ENCODE results near the gene CD69.

The CD69 gene

DNA sequence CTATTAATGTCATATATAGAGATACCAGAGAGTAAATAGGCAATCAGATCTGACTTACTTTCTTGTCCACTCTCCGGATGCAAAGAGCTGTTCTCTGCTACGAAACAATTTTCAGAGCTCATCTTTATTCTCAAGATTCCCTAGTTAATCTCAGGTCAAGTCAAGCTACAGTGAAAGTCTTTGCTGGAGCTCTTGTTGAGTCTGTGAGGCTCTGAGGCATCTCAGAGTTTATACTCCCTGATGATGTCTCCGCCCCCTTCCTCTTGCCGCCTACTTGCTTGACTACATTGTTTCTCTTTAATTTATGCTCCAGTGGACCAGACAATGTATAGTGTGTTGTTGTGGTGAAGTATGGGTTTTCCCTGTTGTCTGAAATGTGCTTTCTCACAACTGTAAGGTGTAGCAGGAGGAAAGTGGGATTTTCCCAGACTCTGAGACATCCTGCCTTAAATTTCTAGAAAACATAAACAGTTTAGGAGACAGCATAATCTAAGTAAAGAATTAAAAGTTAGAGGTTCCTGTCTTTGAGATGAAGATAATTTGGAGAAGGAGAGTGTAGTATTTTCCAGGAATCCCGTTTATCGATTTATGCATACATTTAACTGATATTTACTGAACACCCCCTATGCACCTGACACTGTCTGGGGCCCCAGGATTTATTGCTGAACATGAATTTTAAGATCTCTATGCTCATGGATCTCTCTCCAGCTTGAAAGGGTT is at the start of gene CD69:
TSS of gene CD69 (minus strand) at position 203 of the 720 bp plus-strand sequence. CDS start at position 122, 81 bp downstream.
- DNase-seq (ENCODE audit: low spot score), result no peak

DNA sequence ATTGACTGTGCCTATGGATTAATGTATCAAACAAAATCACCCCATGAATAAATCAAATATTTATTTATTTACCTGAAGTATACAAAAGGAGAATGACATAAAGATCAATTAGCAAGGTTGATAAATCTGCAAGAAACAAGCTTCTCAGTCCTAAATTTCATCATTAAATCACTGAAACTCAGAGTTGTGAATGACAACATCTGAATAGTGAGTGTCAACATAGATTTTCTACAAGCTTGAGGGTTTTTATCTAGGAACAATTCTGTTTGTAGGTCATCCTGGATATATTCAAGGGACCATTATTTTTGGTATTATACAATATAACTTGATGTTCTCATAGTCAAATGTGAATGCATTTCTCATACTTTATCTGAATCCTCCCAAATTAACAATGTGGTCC is 49.2 kb upstream of the CD69 start:
- DNase-seq (ENCODE audit: low spot score), result no peak

DNA sequence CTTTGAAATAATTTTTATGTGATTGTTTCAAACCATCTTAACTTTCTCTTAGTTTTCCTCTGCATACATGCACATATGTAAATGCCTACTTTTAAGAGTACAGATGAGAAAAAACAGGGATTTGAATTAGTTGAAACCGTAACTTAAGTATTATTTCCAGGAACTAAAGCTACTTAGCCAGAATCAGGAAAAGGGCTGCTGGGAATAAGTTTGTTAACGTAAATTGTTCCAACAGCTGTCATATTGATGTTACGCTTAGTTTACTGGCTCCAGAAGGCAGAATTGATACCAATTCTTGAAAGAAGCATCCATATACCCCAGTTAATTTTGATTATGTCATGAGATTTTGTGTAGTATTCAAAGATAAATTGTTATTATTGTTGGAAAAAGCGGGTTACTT is 48.6 kb upstream of the CD69 start:
- DNase-seq (ENCODE audit: low spot score), result no peak

DNA sequence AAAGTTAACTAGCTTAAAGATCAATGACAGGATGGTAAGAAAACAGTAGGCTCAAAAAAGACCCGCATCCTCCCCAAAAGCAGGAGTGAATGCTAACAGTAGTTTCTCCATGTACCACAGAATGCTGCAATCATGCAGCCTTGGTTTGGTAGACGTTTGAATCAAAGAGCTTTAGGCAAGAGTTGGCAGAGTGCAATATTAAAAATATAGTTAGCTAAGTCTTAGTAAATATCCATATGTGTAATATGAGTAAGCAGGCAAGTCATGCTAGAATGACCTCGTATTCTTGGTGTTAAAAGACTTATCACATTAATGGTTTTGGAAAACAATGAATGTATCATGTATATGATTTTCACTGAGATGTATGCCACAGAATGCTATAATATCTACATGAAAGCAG is 47.8 kb upstream of the CD69 start:
- no peak for DNase-seq (ENCODE audit: low spot score)

DNA sequence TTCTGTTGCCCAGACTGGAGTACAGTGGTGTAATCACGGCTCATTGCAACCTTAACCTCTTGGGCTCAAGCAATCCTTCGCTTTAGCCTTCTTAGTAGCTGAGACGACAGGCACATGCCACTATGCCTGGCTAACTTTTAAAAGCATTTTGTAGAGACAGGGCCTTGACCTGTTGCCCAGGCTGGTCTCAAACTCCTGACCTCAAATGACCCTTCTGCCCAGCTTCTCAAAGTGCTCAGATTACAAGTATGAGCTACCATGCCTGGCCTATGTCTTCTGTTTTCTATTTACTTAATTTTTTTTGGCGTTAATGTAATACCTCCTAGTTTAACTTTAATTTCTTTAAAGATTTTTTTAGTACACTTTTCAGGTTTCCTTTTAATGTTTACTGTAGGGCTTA is 46.0 kb upstream of the CD69 start:
- DNase-seq (ENCODE audit: low spot score), result no peak

DNA sequence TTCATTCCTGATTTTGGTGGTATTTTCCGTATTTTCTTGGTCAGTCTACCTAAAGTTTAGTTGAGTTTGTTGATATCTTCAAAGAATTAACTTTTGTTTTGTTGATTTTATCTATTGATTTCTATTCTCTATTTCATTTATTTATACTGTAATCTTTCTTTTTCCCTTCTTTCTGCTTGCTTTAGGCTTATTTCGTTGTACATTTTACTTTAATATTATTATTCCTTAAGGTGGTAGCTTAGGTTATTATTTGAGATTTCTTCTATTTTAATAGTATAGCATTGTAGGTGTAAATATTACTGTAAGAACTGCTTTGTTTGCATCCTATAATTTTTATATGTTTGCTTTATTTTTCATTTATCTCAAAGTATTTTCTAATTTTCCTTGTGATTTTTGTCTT is 45.2 kb upstream of the CD69 start:
- DNase-seq (ENCODE audit: low spot score), result no peak

DNA sequence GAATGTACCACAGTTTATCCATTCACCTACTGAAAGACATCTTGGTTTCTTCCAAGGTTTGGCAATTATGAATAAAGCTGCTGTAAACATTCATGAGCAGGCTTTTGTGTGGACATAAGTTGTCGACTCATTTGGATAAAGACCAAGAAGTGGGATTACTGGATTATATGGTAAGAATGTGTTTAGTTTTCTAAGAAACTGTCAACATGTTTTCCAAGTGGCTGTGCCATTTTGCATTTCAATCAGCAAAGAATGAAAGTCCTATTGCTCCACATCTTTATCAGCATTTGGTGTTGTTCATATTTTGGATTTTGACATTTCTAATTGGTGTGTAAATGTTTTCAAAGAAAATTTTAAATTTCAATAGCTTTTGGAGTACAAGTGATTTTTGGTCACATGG is 39.3 kb upstream of the CD69 start:
- DNase-seq (ENCODE audit: low spot score), result no peak

DNA sequence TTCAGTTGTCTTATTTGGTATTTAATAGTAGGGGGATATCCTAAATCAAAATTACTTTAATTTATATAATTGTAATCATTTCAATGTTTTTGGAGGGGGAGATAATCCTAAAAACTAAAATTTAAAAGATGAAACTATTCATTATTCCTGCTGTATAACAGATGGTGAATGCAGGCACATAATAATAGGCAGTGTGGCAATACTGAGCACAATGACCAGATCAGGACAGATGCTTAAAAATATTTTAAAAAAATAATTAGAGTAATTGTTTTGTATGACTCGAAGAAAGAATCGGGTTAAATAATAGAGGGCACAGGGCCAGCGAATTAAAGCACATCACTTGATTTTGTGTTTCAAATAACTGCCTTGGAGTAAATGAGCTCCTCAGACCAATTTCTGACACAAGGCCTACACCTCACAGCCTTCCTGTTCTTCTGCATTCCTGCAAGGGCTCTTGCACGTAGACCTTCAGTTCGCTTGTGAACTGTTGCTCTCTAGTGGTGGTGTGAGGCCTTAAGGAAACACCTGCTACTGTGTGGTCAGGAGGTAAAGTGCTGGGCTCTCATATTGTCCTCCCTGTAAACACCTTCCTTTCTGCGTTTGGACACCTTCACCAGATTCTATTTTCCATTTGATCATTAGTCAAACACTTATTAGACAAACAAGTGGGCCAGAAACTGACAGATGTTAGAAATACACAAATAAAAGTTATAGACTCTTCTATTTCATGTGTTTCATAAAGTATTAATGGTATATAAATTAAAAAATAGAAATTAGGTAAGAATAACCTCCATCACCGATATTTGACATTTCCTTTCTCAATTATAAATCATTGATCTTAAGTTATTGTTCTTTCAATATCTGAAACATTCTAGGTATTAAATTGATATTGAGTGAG is 37.3 kb upstream of the CD69 start:
- DNase-seq (ENCODE audit: low spot score), result peak; percentile 41

DNA sequence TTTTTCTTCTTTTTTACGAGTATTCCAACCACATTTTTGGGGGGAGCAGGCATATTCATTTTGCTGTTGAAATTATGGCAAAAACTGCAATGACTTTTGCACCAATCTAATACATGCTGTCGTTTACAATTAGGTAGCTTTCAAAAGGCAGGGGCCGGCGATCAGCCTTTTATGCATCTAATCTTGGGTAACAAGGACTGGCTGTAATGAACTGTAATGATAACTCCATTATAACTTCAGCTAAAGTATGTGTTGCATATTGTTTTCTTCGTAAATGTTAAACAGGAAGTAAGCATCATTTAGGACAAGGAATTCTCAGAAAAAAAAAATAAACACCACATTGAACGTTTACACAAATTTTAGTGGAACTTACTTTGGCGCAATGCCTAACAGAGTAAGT is 36.3 kb upstream of the CD69 start:
- DNase-seq (ENCODE audit: low spot score), result no peak

DNA sequence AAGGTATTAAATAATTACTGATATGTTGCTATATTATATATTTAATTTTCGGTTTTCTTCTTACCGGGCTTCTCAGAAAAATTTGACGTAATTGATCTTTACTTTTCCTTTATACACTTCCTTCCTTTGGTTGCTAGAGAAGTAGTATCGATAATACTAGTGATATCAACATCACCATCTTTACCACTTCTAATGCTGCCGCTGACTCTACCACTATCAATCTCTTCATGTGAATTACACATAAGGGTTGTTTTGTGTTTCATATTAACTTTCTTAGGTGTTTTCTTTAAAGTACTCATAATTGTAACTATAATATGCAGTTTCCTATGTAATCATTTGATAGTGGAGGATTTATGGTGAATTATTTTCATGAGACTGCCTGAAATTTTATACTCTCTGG is 35.6 kb upstream of the CD69 start:
- DNase-seq (ENCODE audit: low spot score), result no peak

DNA sequence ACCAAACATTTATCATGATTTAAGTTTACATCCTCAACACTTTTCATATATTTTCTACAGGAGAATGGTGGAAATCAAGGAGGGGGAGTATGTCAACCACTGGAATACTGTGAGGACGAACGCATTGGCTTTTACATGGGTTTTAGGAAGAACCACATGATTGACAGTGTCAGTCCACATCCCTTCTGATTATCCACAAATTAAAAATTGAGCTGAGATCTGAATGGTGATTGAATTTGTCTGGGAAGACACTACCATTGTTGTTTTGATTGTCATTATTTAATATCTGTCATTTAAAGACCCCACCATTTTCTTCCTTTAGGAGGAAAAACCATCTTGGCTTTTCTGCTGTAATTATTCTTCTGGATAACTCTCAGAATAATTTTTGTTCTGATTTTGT is 35.2 kb upstream of the CD69 start:
- DNase-seq (ENCODE audit: low spot score), result no peak

DNA sequence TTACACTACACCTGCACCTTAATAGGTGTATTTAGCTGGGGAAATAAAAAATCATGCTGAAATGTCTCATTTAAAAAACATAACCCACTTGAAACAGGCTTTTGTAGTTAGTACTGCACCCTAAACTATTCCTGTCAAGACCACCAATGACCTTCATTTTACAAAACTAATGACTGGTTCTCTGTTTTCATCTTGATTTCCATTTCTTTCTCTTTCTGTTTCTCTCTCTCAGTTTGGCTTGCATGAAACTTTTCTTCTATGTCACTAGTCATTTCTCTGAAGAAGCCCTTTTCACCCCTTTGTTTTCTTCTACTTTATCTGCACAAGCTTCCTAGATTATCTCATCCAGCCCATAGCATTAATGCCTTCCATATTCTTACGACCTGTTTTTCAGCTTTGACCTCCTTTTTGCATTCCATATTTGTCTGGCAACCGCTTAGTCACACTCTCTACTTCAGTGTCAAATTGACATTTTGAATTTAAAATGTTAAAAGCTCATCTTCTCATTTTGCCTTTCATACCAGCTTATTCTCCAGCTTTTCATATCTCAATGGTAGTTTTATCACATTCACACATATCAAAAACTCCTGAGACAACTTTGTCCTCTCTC is 33.9 kb upstream of the CD69 start:
- no peak for DNase-seq (ENCODE audit: low spot score)

DNA sequence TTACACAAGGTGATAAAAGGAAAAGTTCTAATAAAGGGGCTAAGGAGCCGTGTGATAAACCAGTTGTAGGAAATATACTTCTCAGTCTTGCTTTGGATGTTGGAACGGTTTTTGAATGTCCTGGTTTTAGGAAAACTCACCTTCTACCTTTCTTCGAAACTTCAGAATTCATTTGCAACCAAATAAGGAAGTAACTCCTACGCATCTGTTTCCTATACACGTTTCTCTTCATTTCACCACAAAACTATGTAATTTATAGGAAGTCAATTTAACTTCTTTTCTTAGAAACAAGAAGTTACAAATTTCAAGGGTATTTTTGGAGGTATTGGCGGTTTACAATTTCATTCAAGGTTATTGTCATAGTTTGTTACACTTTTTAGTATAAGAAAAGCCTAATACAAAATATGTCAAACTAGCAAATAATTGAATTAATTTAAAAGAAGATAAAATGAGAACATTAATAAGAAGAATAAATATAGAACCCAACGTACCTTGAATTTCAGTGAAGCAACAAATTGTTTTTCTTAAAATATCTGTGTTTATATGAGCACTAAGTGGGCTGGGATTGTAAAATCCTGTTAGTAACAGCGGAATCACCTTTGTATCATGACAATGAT is 33.2 kb upstream of the CD69 start:
- DNase-seq (ENCODE audit: low spot score), result no peak

DNA sequence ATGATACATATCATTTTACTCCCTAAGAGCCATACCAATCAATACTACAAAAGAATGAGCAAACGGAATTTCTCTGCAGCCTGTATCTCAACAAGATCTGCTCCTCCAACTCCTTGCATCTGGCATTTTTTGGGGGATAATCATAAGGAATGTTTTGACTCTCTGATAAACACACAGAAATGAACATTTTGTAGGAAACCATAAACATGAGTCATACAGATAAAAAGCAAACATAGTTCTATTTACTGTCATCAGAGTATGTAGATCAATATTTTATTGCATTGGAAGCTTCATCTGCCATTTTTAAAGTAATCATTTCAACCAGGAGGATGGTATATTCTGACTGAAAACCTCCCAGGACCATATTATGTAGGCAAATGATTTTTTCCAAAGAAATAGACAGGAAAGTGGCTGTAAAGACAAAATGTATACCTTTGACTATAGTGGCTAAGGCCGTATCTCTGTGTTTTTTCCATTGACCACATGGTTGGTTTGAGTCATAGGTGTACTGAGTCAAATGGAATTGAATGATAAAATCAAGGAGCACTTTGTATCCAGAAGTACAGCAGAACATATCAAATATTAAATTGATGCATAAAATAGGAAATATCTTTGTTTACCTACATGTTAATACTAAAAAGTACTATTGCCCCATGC is 32.4 kb upstream of the CD69 start:
- no peak for DNase-seq (ENCODE audit: low spot score)

DNA sequence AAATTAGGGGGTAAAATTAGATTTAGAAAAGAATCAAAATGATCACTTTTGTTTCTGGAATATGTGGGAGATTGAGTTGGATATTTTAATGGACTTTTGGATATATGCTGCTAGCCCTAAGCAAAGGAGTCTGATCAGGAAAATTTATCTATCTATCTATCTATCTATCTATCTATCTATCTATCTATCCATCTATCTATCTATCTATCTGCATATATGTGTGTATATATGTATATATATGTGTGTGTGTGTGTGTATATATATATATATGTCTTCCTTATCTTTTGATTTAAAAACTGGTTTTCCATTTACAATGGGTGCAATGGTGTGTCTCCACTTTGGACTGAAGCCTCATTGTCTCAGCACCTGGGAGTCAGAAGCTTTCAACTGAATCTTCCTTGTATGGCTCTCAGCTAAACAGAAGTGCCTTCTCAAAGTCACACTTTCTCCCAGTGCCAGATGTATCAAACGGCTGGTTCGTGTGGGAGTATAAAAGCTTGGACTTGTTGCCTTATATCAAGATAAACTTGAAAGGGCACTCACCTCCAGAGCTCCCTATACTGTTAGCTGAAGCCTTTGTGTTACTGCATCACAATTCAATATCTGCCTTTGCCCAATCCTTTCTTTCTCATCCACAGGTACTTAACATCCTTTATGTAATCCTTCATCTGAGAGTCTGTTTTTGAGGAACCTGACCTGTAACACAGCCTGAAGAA is 31.6 kb upstream of the CD69 start:
- DNase-seq (ENCODE audit: low spot score), result no peak

DNA sequence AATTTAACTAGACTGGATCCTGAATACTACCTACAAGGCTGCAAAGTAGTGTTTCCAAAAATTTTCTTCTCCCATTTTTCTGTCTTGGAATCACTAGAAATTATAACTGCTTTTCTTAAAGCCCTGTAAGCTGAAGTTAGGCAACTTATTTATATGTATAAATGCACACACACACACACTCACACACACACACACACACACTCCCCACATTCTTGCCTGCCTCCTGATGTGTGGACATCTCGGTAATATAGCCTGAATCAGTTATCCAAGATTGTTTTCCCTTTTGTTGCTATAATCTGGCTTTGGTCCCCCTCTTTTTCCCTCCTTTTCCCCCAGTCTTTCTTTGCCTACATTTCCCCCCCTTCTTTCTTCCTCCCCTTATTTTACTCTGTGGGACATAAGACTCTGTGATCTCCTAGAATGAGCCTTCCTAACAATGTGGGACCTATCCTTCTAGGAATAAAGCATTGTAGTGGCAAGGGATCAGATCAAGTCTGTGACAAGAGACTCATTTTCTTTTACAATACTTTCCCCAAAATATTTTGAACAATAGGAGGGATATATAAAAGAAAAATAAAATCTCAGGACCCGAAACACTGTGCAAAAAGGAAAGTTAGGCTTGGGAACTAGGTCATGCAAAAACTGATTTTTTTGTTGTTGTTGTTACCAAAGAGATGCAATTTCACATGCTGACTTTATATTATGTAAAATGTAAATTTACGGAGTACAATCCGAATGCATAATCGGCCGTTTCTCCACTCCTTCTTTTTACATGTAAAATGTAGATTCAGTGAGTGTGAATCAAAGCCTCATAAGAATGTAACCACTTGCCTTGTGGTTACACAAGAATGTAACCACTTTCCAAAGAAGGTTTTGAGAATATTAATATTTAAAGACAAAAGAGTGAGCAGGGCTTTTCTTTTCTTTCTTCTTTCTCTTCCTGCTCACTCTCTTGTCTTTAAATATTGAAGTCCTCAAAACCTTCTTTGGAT is 26.3 kb upstream of the CD69 start:
- no peak for DNase-seq (ENCODE audit: low spot score)

DNA sequence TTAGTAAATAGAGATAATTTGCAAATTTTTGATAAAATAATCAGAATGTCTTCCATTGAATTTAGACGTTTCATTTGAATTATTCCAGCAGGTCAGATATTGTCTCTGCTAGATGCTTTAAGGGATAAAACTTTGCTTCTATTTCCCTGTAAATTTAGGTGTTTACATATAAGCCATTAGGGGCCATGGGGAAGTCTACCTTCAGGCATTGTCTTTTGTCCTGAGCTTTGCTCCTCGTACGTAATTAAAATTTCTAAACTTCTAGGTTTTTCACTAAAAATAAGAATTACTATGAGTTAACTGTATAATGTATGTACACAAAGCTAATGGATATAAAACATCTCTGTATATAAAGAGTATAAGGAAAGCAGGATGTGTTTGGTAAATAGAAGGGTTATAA is 24.1 kb upstream of the CD69 start:
- no peak for DNase-seq (ENCODE audit: low spot score)

DNA sequence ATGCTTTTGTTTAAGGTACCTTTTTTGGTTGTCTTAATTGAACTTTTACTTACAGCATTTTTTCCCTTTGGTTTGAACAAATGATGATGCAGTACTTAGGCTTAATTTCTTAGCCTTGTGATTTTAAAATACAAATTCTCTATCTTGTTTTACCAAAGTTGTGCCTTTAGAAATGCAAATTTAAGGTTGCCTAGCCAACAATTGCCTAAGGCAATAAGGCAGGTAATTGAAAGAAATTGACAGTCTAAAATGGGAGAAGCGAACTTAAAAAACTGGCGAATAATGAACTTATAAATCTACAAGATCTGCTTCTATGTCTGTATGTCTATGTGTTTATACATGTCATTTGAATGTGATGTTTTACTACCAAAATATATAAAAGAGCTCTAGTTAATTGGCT is 23.6 kb upstream of the CD69 start:
- no peak for DNase-seq (ENCODE audit: low spot score)

DNA sequence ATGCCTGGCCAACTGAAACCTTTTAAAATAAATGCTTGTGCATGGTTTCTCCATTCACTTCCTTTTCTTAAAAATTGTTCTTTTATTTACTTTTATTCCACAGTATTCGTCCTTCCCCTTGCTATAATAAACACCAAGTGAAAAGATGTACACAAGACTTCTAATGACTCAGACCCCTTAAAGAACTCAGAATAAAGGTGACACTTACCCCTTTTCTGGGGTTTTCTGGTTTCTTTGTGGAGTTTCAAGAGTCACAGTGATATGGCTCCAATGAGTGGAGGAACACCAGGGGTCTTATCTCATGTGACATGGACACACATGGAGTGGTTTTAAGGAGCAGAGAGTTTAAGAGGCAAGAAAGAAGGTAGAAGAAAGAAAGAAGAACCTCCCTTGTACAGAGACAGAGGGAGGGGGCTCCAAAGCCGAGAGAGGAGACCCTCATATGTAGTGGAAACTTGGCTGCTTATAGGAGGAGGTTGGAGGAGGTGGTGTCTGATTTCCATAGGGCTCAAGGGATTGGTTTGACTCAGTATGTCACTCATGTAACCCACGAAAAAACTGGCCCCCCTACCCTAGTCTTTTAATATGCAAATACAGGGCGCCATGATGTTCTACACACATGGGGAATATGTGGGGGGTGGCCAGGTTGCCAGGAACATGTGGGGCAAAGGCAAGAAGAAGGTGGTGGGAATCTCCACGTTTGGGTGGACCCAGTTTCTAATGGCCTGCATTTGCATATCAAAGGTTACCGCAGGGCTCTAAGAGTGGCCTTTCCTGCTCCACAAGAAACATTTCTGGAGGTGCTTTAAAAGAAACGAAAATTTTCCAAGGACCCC is 22.1 kb upstream of the CD69 start:
- DNase-seq (ENCODE audit: low spot score), result no peak
